Panc1 (cell line): Measurements from ENCODE around the gene SFMBT1. TPM values are rescaled to one million over a fixed set of nuclear protein-coding genes. Genes with fewer than 3 reads are reported as not detected.

ENCODE experiments used
- ATAC-seq: fragments of 200-7000 bp; cut with Tn5 transposase; 2 replicates; pipeline ENCODE4 v1.9.1; 2020; ENCODE audit warnings: mild to moderate bottlenecking, moderate library complexity
- BruUV-seq: library from RNA; stranded (reverse); fragments of 400-500 nt; replicated peaks from 2 replicates; lab custom pipeline; 2021; lab: Mats Ljungman, UMichigan
- CTCF ChIA-PET: fragments of 300-600 bp; sonication (Branson Sonifier 250); formaldehyde crosslinking; loops from one replicate; lab custom pipeline; 2022; ENCODE audit warnings: antibody characterized with exemption; lab: Charles Lee
- POLR2A ChIA-PET: fragments of 300-600 bp; sonication (Branson Sonifier 250); formaldehyde crosslinking; loops from one replicate; lab custom pipeline; 2022; ENCODE audit warnings: antibody characterized with exemption; lab: Charles Lee
- DNase-seq: peaks from one replicate; pipeline ENCODE4 v3.0.0-alpha.2; 2010; ENCODE audit warnings: low read depth, low spot score
- H3K27ac ChIP-seq: 2 replicates; pipeline ENCODE4 v1.5.1; 2011; ENCODE audit warnings: mild to moderate bottlenecking, low read length, inconsistent platforms
- H3K27me3 ChIP-seq: fragments of 200-500 bp; sonication (Bioruptor generic); 2 replicates; pipeline ENCODE4 v1.6.0; 2014; ENCODE audit warnings: low read length, inconsistent platforms; ENCODE audit not compliant: control insufficient read depth, insufficient read depth
- H3K36me3 ChIP-seq: fragments of 200-500 bp; sonication (Bioruptor generic); 2 replicates; pipeline ENCODE4 v1.5.1; 2014; ENCODE audit warnings: inconsistent platforms, mild to moderate bottlenecking, low read length, moderate library complexity; ENCODE audit not compliant: control insufficient read depth, insufficient read depth
- H3K4me1 ChIP-seq: 2 replicates; pipeline ENCODE4 v1.5.1; 2011; ENCODE audit warnings: inconsistent platforms, mild to moderate bottlenecking, low read length, moderate library complexity; ENCODE audit not compliant: control insufficient read depth, insufficient read depth
- H3K4me3 ChIP-seq, 2 experiments: 2 replicates each; pipeline ENCODE4 v1.5.1; 2011 to 2012; ENCODE audit warnings: low read depth in 2 of 2, low read length in 2 of 2, mild to moderate bottlenecking in 2 of 2, inconsistent platforms in 1 of 2, moderate library complexity in 1 of 2
- H3K9me3 ChIP-seq: fragments of 200-500 bp; sonication (Bioruptor generic); 2 replicates; pipeline ENCODE4 v1.5.1; 2014; ENCODE audit warnings: low read depth, mild to moderate bottlenecking, inconsistent platforms, low read length, moderate library complexity; ENCODE audit not compliant: control insufficient read depth, insufficient read depth
- CTCF ChIP-seq: fragments of 450-650 bp; IDR thresholded peaks from 2 replicates; pipeline ENCODE4 v1.5.1; 2017; ENCODE audit warnings: mild to moderate bottlenecking
- POLR2AphosphoS5 ChIP-seq: IDR thresholded peaks from 2 replicates; pipeline ENCODE4 v1.6.1; 2012; ENCODE audit warnings: mild to moderate bottlenecking, low read depth, low read length, moderate library complexity
- REST ChIP-seq, 2 experiments: IDR thresholded peaks; 2 replicates each; pipeline ENCODE4 v1.6.1; 2011 to 2012; ENCODE audit warnings: low read depth in 2 of 2, control low read depth in 1 of 2, low read length in 1 of 2, mild to moderate bottlenecking in 1 of 2, moderate library complexity in 1 of 2; ENCODE audit not compliant: insufficient read depth in 1 of 2
- SIN3A ChIP-seq: IDR thresholded peaks from 2 replicates; pipeline ENCODE4 v1.6.1; 2012; ENCODE audit warnings: low read depth, mild to moderate bottlenecking, low read length, moderate library complexity, borderline replicate concordance; ENCODE audit not compliant: insufficient read depth
- TCF7L2 ChIP-seq: IDR thresholded peaks from 2 replicates; pipeline ENCODE4 v1.6.1; 2011; ENCODE audit warnings: mild to moderate bottlenecking, low read depth, low read length, inconsistent platforms
- in situ Hi-C: cut with HindIII; loops from 2 replicates; pipeline ENCODE4 v1.10.0; 2016; ENCODE audit warnings: low sequenced_read_pairs, low pct_unique_long_range_greater_than_20kb
- intact Hi-C: fragments of 100-400 bp; cut with micrococcal nuclease; formaldehyde crosslinking; loops from one replicate; pipeline ENCODE4 v1.10.0; 2022; ENCODE audit not compliant: unreplicated experiment
- total RNA-seq: library from RNA; stranded (reverse); gene quantifications from one replicate; pipeline ENCODE4 v1.2.1, GENCODE V29; 2021; ENCODE audit not compliant: unreplicated experiment

Gene SFMBT1
- total RNA-seq, 1 experiment from 2014 or later: 24.4 TPM

- no peaks in the 10 kb centered on the region for H3K36me3 ChIP-seq
- TF ChIP-seq TCF7L2 (no peak), REST (IDR thresholded peaks at IDR 0.05; ENCODE audit: insufficient read depth in 1 of 2, low read depth in 2 of 2, low read length in 1 of 2) (no peak), CTCF (no peak), POLR2AphosphoS5 (no peak), SIN3A (no peak)
- H3K27ac ChIP-seq: no peak overlapping the region
- in situ Hi-C loops (no loop called here), intact Hi-C loops (no loop called here)
- H3K27me3 ChIP-seq: no peaks in the 10 kb centered on the region
- ATAC-seq (no peak), DNase-seq (no peak)
- ChIA-PET CTCF (no interaction called here), POLR2A (no interaction called here)
- H3K9me3 ChIP-seq: no peaks in the 10 kb centered on the region
- H3K4me1 ChIP-seq: no peaks in the 10 kb centered on the region
- BruUV-seq: no TSS peak
- H3K4me3 ChIP-seq: no peak overlapping the region
Measured at GRCh38 chr3:52859686-52860423, 186.0 kb downstream of the SFMBT1 start.

GRCh38 chr3:52857864-52858263 lies 188.0 kb downstream of the SFMBT1 start:
- no peak overlapping the region for H3K4me3 ChIP-seq
- CTCF ChIA-PET: no interaction called here
- DNase-seq (no peak), ATAC-seq (no peak)
- TF ChIP-seq CTCF: no peak
- no peak for TF ChIP-seq TCF7L2
- TF ChIP-seq SIN3A: no peak
- no peak for TF ChIP-seq POLR2AphosphoS5
- no peak for TF ChIP-seq REST (IDR thresholded peaks at IDR 0.05; ENCODE audit: insufficient read depth in 1 of 2, low read depth in 2 of 2, low read length in 1 of 2)
- no peak overlapping the region for H3K27ac ChIP-seq
- no peaks in the 10 kb centered on the region for H3K4me1 ChIP-seq
- H3K9me3 ChIP-seq: no peaks in the 10 kb centered on the region
- intact Hi-C loops: no loop called here
- no peaks in the 10 kb centered on the region for H3K27me3 ChIP-seq
- no TSS peak for BruUV-seq
- in situ Hi-C loops: no loop called here
- POLR2A ChIA-PET: no interaction called here
- H3K36me3 ChIP-seq: no peaks in the 10 kb centered on the region
